Rectal smooth muscle tissue (tissue), 1 donor: ENCODE results near the gene MACROD1.

ENCODE experiments used
- H3K27ac ChIP-seq: one replicate; pipeline ENCODE4 v1.7.0; 2013; ENCODE audit warnings: low read depth, low read length, inconsistent platforms
- H3K27me3 ChIP-seq: one replicate; pipeline ENCODE4 v1.7.0; 2013; ENCODE audit warnings: low read length; ENCODE audit not compliant: control insufficient read depth, insufficient read depth
- H3K36me3 ChIP-seq: one replicate; pipeline ENCODE4 v1.7.0; 2013; ENCODE audit warnings: low read length; ENCODE audit not compliant: control insufficient read depth, insufficient read depth
- H3K4me1 ChIP-seq: one replicate; pipeline ENCODE4 v1.7.0; 2013; ENCODE audit warnings: low read length; ENCODE audit not compliant: control insufficient read depth, insufficient read depth
- H3K4me3 ChIP-seq: one replicate; pipeline ENCODE4 v1.7.0; 2013; ENCODE audit warnings: low read length
- H3K9ac ChIP-seq: one replicate; pipeline ENCODE4 v1.7.0; 2013; ENCODE audit warnings: low read length

MACROD1 gene

DNA sequence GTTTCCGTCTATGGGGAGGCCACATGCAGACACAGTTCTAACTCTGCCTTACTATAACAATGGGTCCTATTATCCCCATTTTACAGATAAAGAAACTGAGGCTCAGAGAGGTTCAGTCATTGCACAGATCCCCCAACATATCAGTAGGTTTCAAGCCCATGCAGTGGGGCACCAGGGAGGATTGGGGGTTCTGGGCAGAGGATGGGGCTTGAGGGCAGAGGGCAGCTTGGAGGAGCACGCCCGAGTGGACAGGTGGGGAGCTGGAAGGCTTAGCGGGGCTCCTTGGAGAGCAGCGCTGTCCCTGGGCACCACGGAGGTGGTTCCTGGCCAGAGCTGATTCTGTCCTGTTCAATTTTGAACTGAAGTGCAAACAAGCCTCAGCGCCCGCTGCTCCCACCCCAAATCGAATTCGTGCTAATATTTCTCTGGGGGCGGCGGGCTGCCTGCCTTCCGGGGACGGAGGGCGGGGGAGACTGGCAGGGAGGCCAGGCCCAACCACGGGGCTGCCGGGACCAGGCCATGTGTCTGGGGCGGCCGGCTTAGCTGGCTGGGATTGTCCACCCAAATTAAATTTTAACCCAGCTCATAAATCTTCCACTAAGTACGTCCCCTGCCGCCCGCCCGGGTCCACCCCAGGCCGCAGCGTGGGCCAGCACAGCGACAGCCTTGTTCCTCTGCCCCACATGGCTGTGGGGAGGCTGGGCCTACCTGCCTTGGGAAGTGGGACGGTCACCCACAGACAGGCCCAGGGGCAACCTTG, 80.8 kb downstream of the MACROD1 start:
- Histone ChIP-seq H3K4me3 (no peak overlapping the region), H3K4me1 (peaks cover 8% of the 10 kb centered on the region), H3K27me3 (no peaks in the 10 kb centered on the region), H3K27ac (no peak overlapping the region), H3K36me3 (no peaks in the 10 kb centered on the region), H3K9ac (no peak overlapping the region)

DNA sequence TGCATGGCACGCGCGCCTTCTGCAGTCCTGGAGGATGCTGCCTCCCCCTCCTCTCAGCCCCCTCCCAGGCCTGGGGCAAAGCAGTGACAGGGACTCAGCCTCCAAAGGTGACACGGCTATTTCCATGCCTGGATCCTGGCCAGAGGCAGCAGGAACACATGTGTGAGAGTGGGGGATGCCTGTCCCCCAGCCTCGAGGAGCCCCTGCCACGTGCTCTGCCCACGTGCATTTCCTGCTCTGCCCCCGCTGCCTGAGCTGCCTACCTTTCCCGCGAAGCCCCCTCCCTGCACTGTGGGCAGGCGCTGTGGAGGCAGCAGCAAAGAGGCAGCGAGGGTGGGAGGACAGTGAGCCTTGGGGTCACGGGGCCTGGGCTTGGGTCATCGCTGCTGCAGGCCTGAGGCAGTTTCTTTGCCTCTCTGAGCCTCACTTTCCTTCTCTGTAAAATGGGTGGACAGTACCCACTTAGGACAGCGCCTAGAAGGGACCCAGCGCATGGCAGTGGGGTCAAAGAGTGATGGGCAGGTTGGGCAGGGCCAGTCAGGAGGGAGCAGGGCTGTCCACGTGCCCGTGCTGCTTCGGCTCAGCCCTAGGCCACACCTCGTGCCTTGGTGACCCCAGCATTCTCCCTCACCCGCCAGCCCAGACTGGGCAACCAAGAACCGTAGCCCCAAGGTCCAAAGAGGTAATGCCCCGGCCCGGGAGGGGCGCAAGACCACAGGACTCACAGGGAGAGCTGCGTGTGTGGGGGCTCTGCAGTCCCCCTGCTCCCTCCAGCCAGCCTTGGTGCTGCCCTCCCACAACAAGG, 81.6 kb downstream of the MACROD1 start:
- peaks cover 7% of the 10 kb centered on the region for H3K4me1 ChIP-seq
- H3K36me3 ChIP-seq: no peaks in the 10 kb centered on the region
- H3K9ac ChIP-seq: no peak overlapping the region
- H3K4me3 ChIP-seq: no peak overlapping the region
- H3K27me3 ChIP-seq: no peaks in the 10 kb centered on the region
- H3K27ac ChIP-seq: no peak overlapping the region

DNA sequence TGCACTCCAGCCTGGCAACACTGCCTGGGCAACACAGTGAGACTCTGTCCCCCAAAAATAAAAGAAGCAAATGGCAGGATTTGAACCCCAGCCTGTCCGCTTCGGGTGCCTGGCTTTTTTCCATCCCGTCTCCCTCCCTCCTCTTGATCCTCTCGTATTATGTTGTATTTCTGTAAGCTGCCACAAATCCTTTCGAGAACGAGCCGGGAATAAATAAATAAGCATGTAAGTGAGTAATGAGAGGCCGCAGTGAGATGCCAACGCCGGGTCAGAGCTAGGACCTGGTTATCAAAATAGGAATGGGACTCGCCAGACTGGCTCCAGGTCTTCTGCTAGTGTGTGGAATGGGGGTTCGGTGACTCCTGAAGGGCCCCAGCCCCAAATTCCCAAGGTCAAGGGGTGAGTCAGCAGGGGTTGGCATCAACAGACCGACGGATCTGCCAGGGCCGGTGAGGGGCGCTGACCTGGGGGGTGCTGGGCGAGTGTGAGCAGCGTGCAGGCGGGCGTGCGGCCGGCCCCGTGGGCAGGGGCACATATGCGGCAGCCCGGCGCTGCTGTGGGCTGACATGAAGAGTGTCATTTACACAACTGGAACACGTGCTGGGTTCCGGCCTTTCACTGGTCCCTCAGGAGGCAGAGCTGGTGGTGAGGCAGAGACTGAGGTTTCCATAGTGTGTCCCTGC, 82.4 kb downstream of the MACROD1 start:
- no peak overlapping the region for H3K9ac ChIP-seq
- H3K4me1 ChIP-seq: no peaks in the 10 kb centered on the region

DNA sequence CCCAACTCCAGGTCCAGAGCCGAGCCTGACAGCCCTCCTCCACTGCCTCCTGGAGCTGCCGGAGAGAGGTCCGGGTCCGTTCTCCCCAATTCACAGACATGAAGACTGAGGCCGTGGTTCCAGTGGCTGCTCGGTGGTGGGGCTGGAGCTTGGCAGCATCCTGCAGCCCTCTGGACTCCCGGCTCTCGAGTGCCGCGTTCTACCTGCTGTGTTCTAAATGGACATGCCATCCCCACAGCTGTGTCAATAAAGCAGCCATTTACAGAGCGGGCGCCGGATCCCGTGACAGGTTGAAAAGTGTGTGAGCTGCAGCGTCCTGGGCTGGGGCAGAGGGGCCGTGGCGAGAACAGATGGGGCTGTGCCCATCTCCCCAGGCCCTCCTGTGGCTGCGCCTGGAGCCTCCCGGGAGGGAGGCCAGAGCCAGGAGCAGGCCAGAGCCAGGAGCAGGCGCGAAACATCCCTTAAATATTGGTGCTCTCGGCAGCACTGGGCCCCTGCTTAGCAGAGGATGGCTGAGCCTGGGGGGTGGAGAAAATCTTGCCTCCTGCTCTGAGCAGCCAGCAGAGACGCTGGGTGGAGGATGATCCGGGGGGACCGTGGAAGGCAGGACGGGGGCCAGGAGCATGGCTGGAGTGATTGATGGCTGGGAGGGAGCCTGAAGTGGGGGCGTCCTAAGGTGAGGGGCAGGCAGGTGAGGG, 84.0 kb downstream of the MACROD1 start:
- H3K27me3 ChIP-seq: no peaks in the 10 kb centered on the region
- no peak overlapping the region for H3K27ac ChIP-seq
- no peaks in the 10 kb centered on the region for H3K36me3 ChIP-seq
- H3K4me1 ChIP-seq: no peaks in the 10 kb centered on the region
- no peak overlapping the region for H3K4me3 ChIP-seq
- H3K9ac ChIP-seq: no peak overlapping the region

More for the DNA sequence above, 82.4 kb downstream of the MACROD1 start:
- H3K27me3 ChIP-seq: no peaks in the 10 kb centered on the region
- no peaks in the 10 kb centered on the region for H3K36me3 ChIP-seq
- H3K4me3 ChIP-seq: no peak overlapping the region
- no peak overlapping the region for H3K27ac ChIP-seq

DNA sequence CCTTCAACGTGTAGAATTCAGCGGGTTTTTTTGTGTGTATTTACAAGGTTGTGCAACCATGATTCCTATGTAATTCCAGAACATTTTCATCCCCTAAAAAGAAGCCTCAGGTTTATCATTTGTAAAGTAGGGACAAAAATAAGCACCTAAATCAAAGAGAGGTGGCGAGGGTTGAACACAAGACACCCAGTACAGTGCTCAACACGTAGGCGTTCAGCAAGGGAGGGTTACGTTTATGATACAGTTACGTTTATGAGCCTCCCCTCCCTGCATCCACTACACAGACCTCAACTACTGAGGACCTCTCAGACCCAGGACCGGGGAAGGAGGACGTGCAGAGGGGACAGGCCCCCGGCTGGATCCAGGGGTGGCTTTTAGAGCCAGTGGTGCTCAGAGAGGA, 85.5 kb downstream of the MACROD1 start:
- no peaks in the 10 kb centered on the region for H3K36me3 ChIP-seq
- H3K9ac ChIP-seq: no peak overlapping the region
- no peak overlapping the region for H3K4me3 ChIP-seq
- no peaks in the 10 kb centered on the region for H3K4me1 ChIP-seq
- H3K27ac ChIP-seq: no peak overlapping the region
- H3K27me3 ChIP-seq: no peaks in the 10 kb centered on the region

DNA sequence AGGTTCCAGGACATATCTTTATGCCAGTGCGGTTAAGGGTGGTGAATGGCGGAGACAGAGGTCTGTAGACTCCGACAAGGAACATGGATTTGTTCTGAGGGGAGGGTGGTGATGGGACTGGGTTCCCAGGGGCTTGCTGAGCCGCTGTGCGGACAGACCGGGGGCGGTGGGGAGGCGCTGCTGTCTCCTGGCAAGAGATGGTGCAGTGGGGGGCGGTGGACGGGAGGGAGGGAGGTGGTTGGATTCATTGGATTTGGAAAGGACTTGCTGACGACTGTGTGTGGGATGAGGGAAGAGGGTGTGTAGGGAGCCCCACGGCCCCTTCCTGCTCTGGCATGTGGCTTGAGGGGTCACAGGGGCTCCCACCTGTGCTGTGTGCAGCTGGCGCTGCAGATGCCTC, 87.0 kb downstream of the MACROD1 start:
- Histone ChIP-seq H3K27ac (no peak overlapping the region), H3K27me3 (no peaks in the 10 kb centered on the region)

DNA sequence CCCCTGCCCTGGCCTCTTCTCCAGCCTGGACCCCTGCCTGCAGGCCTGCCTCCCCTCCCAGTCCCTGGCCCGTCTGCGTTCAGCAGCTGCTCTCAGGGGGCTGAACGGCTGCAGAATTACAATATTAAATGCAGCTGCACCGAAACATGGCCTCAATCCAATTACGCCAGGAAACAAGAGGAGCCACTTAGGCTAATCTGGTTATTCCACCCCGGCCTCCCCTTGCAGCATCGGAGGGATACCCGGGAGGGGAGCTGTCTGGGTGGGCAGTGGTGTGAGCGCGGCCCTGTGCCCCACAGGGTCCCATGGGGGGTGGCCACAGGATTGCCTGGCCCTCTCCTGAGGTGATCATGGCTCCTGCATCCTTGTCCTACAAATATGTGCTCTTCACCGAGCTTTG, 87.6 kb downstream of the MACROD1 start:
- Histone ChIP-seq H3K36me3 (no peaks in the 10 kb centered on the region), H3K4me1 (no peaks in the 10 kb centered on the region), H3K27me3 (no peaks in the 10 kb centered on the region), H3K4me3 (no peak overlapping the region), H3K27ac (no peak overlapping the region), H3K9ac (no peak overlapping the region)

More for the DNA sequence above, 87.0 kb downstream of the MACROD1 start:
- no peak overlapping the region for H3K9ac ChIP-seq
- H3K4me1 ChIP-seq: no peaks in the 10 kb centered on the region
- H3K4me3 ChIP-seq: no peak overlapping the region
- no peaks in the 10 kb centered on the region for H3K36me3 ChIP-seq

DNA sequence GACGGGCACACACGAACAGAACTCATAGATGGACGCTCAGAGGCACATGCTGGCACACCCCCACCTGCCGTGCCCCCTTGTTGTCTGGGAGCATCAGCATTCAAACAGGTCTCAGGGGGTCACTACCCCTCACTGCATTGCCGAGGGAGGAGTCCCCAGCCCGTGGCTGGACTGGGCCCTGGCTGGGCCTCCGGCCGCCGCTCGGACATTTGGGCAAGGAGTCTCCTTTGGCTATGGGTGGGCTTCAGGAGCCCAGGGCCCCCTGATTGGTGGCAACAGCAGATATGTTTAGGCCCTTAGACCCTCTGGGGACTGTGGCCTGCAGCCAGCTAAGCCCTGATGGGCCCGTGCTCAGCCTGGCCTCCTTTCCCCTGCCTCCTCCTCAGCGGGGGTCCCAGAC, 88.3 kb downstream of the MACROD1 start:
- Histone ChIP-seq H3K4me1 (no peaks in the 10 kb centered on the region), H3K36me3 (no peaks in the 10 kb centered on the region), H3K27ac (no peak overlapping the region)

DNA sequence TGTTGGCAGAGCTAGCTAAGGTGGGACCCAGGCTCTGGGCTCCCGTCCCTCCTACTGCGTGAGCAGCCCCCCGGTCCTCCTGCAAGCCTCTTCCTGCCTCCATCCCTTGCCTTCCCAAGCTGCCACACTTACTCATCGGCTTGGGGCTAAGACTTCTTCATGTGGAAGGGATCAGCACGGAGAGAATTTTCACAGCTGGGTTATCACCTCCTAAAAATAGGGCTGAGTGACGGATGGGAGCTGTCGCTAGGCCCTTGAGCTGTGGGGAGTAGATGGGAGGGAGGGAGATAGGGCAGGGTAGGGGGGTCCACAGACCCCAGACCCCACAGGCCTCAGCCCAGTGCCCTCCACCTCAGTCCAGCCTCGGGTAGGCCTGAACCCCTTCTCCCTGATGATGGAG, 89.2 kb downstream of the MACROD1 start:
- no peaks in the 10 kb centered on the region for H3K4me1 ChIP-seq
- H3K27ac ChIP-seq: no peak overlapping the region
- no peak overlapping the region for H3K9ac ChIP-seq
- no peaks in the 10 kb centered on the region for H3K27me3 ChIP-seq
- H3K36me3 ChIP-seq: no peaks in the 10 kb centered on the region
- H3K4me3 ChIP-seq: no peak overlapping the region

More for the DNA sequence above, 88.3 kb downstream of the MACROD1 start:
- H3K27me3 ChIP-seq: no peaks in the 10 kb centered on the region
- H3K9ac ChIP-seq: no peak overlapping the region
- no peak overlapping the region for H3K4me3 ChIP-seq

DNA sequence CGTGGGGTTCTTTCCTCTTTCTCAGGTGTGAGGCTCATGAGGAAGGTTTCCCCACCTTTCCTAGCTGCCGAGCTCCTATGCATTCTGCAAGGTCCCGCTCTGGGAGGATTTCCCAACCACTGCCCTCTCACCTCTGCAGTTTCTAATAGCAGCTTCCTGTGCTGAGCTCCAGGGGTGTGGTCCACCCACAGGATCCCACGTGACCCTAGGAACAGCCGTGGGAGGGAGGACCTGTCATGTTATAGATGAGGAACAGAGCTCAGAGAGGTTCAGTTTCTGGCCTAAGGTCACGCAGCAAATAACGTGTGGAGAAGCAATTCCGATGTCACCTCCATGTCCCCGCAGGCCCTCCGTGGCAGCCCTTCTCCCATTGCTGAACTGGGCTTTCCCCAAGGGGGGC, 91.7 kb downstream of the MACROD1 start:
- H3K36me3 ChIP-seq: no peaks in the 10 kb centered on the region
- no peak overlapping the region for H3K9ac ChIP-seq
- H3K27me3 ChIP-seq: no peaks in the 10 kb centered on the region
- no peak overlapping the region for H3K4me3 ChIP-seq
- H3K4me1 ChIP-seq: peaks cover 3% of the 10 kb centered on the region
- H3K27ac ChIP-seq: no peak overlapping the region

DNA sequence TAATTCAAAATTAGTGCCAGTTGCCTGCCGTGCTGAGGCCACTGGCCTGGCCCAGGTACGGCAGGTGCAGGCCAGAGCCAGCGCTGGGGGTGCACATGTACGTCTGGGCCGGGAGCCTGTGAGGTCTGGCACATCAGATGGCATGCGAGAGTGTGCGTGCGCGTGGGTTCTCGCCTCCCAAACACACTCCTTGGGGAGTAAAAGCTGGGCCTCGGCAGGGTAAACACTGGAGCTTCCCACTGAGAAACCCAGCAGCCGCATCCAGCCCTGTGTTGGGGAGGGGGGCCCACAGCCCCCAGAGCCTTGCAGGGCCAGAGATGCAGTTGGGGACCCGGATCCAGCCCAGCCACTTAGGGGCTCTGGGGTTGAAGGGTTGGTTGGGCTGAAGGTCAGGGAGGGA, 92.4 kb downstream of the MACROD1 start:
- Histone ChIP-seq H3K36me3 (no peaks in the 10 kb centered on the region), H3K4me1 (peaks cover 3% of the 10 kb centered on the region), H3K27ac (no peak overlapping the region), H3K9ac (no peak overlapping the region), H3K27me3 (no peaks in the 10 kb centered on the region), H3K4me3 (no peak overlapping the region)

DNA sequence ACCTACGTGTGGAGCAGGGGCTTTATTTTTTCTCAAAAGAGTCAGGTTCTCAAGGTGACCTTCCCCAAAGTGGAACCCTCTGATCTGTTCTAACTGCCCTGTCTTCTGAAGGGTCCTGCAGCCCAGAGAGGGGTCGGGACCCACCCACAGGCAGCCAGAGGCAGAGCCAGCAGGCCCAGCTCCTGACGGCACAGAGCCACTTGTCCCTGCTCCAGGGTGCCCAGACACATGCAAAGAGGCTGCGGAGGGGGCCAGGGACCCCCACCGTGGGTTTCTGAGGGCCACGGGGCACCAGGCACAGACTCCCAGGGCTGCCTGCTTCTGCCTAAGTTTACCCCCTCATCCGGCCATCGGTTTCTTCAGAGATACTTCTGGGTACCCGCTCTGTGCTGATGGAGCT, 93.0 kb downstream of the MACROD1 start:
- no peak overlapping the region for H3K27ac ChIP-seq
- no peak overlapping the region for H3K9ac ChIP-seq
- no peak overlapping the region for H3K4me3 ChIP-seq
- H3K27me3 ChIP-seq: no peaks in the 10 kb centered on the region
- H3K4me1 ChIP-seq: peaks cover 3% of the 10 kb centered on the region
- H3K36me3 ChIP-seq: no peaks in the 10 kb centered on the region
